Hindlimb muscle (tissue), 1 donor: ENCODE measurements around the gene RASAL3. TPM values are rescaled to one million over a fixed set of nuclear protein-coding genes. Genes with fewer than 3 reads are reported as not detected.
A peak's percentile ranks its signal among the peaks of the same experiment; 100 is the strongest.
"Not testable (repeated sequence)": the region's sequence is repeated elsewhere in the genome, so short reads cannot be mapped to it uniquely, and the experiment has no call there.

Source experiments
- DNase-seq: peaks from one replicate; pipeline ENCODE4 v3.0.0-alpha.2; 2013
- polyA plus RNA-seq: library from polyadenylated mRNA; unstranded; fragments of 120-200 nt; gene quantifications from one replicate; pipeline ENCODE4 v1.2.1, GENCODE V29; 2013; ENCODE audit not compliant: insufficient read length

Gene RASAL3
- polyA plus RNA-seq, 1 donor: 1.7 TPM

DNA sequence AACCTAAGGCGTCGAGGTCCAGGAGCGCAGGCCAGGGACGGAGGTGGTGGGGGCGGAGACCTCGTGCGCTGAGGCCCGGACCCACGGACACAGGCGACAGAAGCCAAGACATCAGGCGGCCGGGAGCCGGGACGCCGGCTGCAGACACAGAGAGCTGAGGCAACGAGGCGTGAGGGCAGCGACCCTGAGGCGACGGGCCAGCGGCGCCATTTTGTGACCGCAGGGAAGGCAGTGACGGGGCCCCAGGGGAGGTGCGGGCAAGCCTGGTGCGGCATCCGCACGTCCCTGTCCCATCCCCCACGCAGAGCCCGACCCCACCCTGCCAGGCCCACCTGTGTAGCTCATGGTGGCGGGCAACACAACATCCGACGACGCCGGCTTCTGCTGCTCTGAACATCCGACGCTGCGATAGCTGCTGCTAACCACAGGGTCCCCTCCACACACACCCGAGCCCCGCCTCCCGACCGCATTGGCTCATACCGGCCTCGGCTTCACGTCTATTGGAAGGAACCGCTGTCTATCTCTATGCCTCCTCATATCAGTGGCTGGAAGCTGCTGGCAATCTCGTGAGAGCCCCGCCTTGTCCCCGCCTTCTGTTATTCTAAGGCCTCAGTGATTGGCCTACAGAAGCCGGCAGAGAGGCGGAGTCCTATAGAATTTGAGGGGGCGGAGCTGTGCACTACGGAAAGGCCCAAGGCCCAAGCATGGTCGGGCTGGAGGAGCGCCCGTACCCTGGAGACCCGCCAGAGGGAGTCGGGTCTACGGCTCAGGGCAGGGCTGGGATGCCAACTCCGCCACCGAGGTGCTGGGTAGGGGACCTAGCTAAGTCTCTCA, 45.5 kb downstream of the RASAL3 start, which contains the start of gene AKAP8L:
AKAP8L (minus strand) TSS at position 410 of the 834 bp plus-strand sequence; CDS start at position 345, 65 bp downstream.
- peak; percentile 99 for DNase-seq

GRCh38 chr19:15418231-15418578, 46.1 kb downstream of the RASAL3 start:
- DNase-seq: peak; percentile 23

GRCh38 chr19:15417699-15418098, 46.6 kb downstream of the RASAL3 start:
- no peak for DNase-seq

- DNase-seq: no peak
These were observed 51.5 kb downstream of the RASAL3 start for GRCh38 chr19:15412832-15413231.

DNA sequence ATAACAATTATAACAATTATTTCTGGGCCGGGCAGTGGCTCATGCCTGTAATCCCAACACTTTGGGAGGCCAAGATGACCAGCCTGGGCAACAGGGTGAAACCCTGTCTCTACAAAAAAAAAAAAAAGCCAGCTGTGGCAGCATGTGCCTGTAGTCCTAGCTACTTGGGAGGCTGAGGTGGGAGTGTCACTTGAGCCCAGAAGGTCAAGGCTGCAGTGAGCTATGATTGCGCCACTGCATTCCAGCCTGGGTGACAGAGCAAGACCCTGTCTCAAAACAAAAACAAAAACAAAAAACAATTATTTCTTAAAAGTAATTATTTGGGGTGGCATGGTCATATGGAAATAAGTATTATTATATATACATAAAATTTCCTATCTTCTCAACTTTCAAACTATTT, 53.0 kb downstream of the RASAL3 start:
- not testable (repeated sequence) for DNase-seq

DNA sequence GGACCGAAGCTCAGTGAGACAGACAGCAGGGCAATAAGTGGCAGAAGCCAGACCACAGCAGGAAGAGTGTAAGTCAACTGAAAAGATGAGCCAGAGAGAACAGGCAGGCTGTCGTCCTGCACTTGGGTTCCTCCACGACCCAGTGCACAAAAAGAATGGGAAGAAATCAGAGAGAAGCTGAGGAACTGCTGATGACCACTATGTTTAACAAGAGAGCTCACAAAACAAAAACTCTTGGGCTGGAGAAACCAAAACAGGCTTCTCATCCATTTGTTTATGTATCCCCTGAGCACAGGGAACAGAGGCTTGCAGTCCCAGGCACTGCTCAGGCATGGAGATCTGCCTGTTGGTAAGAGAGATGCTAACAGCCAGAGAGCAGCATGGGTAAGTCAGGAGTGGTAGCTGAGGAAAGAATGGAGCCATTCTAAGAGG, 59.5 kb downstream of the RASAL3 start:
- no peak for DNase-seq

- no peak for DNase-seq
These were observed 60.1 kb downstream of the RASAL3 start for GRCh38 chr19:15404097-15404779.

DNA sequence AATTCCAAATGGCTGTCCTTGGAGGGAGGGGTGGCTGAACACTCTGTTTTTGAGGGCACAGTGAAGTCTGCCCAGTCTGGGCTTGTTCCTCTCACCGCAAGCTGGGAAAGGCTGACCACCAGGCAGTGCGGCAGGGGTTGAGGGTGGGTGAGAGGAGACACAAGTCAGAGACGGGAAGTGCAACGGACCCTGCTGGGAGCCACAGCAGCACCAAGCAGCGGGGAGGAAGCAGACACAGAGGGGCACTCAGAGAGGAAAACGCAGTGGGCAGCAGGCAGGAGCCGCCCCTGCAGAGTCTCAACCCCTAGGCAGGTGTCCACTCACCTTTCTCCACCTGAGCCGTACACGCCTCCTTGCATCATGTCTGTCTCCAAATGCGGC, 61.2 kb downstream of the RASAL3 start:
- no peak for DNase-seq

- DNase-seq: no peak
These were observed 61.8 kb downstream of the RASAL3 start for GRCh38 chr19:15402411-15403150.

Other genes with a start within 250 kb of the RASAL3 start
- 0.84 TPM for gene EPHX3, start 232.1 kb downstream of the RASAL3 start, polyA plus RNA-seq
- 47.5 TPM for gene BRD4, start 132.0 kb downstream of the RASAL3 start, polyA plus RNA-seq
- 22.1 TPM for gene AKAP8, start 84.8 kb downstream of the RASAL3 start, polyA plus RNA-seq
- 91.1 TPM for gene AKAP8L, start 45.6 kb downstream of the RASAL3 start, polyA plus RNA-seq
- 39.5 TPM for gene WIZ, start 14.6 kb downstream of the RASAL3 start, polyA plus RNA-seq
- gene PGLYRP2, start 15.0 kb upstream of the RASAL3 start, polyA plus RNA-seq: not detected
- not detected for gene CYP4F22, start 44.0 kb upstream of the RASAL3 start, polyA plus RNA-seq
- not detected for gene CYP4F8, start 150.7 kb upstream of the RASAL3 start, polyA plus RNA-seq
- gene CYP4F3, start 176.4 kb upstream of the RASAL3 start, polyA plus RNA-seq: 0.08 TPM
- 1.8 TPM for gene CYP4F12, start 208.5 kb upstream of the RASAL3 start, polyA plus RNA-seq